ENCODE results near the gene TNNT3. TPM values are rescaled to one million over a fixed set of nuclear protein-coding genes. Genes with fewer than 3 reads are reported as not detected.
A peak's percentile ranks its signal among the peaks of the same experiment; 100 is the strongest.

Gene TNNT3
- total and polyA plus RNA-seq, 2 donors from 2014 or later = 0.60 TPM; not detected in 1

- Histone ChIP-seq H3K27me3 (ENCODE audit: control insufficient read depth, insufficient read depth, low read length) (no peaks in the 10 kb centered on the region), H3K36me3 (ENCODE audit: control insufficient read depth in 2 of 3, insufficient read depth in 3 of 3, low read length in 3 of 3) (no peaks in the 10 kb centered on the region), H3K9me3 (ENCODE audit: control insufficient read depth in 2 of 3, insufficient read depth in 1 of 3, low read length in 3 of 3) (no peaks in the 10 kb centered on the region), H3K4me3 (ENCODE audit: low read length in 3 of 3) (no peak overlapping the region), H3K9ac (ENCODE audit: low read length in 3 of 3) (no peak overlapping the region), H3K27ac (ENCODE audit: low read depth in 2 of 2, low read length in 2 of 2) (no peak overlapping the region), H3K4me1 (ENCODE audit: control insufficient read depth in 2 of 3, insufficient read depth in 2 of 3, low read depth in 1 of 3, low read length in 3 of 3) (no peaks in the 10 kb centered on the region)
- peak in 4 of 5 donors; percentile 52 to 86 (median 60) for DNase-seq
- intact Hi-C loops (cut with DNase I) = no loop called here
- no peak for FAIRE-seq
- TF ChIP-seq CTCF (IDR thresholded peaks at IDR 0.05; ENCODE audit: borderline replicate concordance, extremely low read depth, insufficient read depth) = no peak
Measured at GRCh38 chr11:1889224-1889930, 30.1 kb upstream of the TNNT3 start.

- H3K27ac ChIP-seq (ENCODE audit: low read depth in 2 of 2, low read length in 2 of 2) = no peak overlapping the region
- DNase-seq = no peak
- intact Hi-C loops (cut with DNase I) = no loop called here
- no peaks in the 10 kb centered on the region for H3K4me1 ChIP-seq (ENCODE audit: control insufficient read depth in 2 of 3, insufficient read depth in 2 of 3, low read depth in 1 of 3, low read length in 3 of 3)
- no peak for TF ChIP-seq CTCF (IDR thresholded peaks at IDR 0.05; ENCODE audit: borderline replicate concordance, extremely low read depth, insufficient read depth)
- no peaks in the 10 kb centered on the region for H3K9me3 ChIP-seq (ENCODE audit: control insufficient read depth in 2 of 3, insufficient read depth in 1 of 3, low read length in 3 of 3)
- no peaks in the 10 kb centered on the region for H3K36me3 ChIP-seq (ENCODE audit: control insufficient read depth in 2 of 3, insufficient read depth in 3 of 3, low read length in 3 of 3)
- no peak overlapping the region for H3K4me3 ChIP-seq (ENCODE audit: low read length in 3 of 3)
- FAIRE-seq = no peak
- no peak overlapping the region for H3K9ac ChIP-seq (ENCODE audit: low read length in 3 of 3)
- no peaks in the 10 kb centered on the region for H3K27me3 ChIP-seq (ENCODE audit: control insufficient read depth, insufficient read depth, low read length)
Measured at GRCh38 chr11:1889941-1890855, 29.3 kb upstream of the TNNT3 start.

GRCh38 chr11:1890856-1891830 is 28.4 kb upstream of the TNNT3 start:
- FAIRE-seq = no peak
- H3K4me3 ChIP-seq (ENCODE audit: low read length in 3 of 3) = no peak overlapping the region
- intact Hi-C loops (cut with DNase I) = no loop called here
- no peaks in the 10 kb centered on the region for H3K4me1 ChIP-seq (ENCODE audit: control insufficient read depth in 2 of 3, insufficient read depth in 2 of 3, low read depth in 1 of 3, low read length in 3 of 3)
- H3K27ac ChIP-seq (ENCODE audit: low read depth in 2 of 2, low read length in 2 of 2) = no peak overlapping the region
- H3K9me3 ChIP-seq (ENCODE audit: control insufficient read depth in 2 of 3, insufficient read depth in 1 of 3, low read length in 3 of 3) = no peaks in the 10 kb centered on the region
- DNase-seq = peak in 2 of 5 donors; percentile 43 to 47
- no peak overlapping the region for H3K9ac ChIP-seq (ENCODE audit: low read length in 3 of 3)
- H3K27me3 ChIP-seq (ENCODE audit: control insufficient read depth, insufficient read depth, low read length) = no peaks in the 10 kb centered on the region
- TF ChIP-seq CTCF (IDR thresholded peaks at IDR 0.05; ENCODE audit: borderline replicate concordance, extremely low read depth, insufficient read depth) = no peak
- H3K36me3 ChIP-seq (ENCODE audit: control insufficient read depth in 2 of 3, insufficient read depth in 3 of 3, low read length in 3 of 3) = no peaks in the 10 kb centered on the region

All from kidney (tissue), 14 donors.